Ammon's horn (tissue), 1 donor: ENCODE measurements around the gene ZSCAN16.
A peak's percentile ranks its signal among the peaks of the same experiment; 100 is the strongest.
"Not testable (repeated sequence)": the region's sequence is repeated elsewhere in the genome, so short reads cannot be mapped to it uniquely, and the experiment has no call there.

ENCODE experiments used
- DNase-seq: peaks from one replicate; pipeline ENCODE4 v3.0.0-alpha.2; 2016; ENCODE audit warnings: low spot score

Gene ZSCAN16

GRCh38 chr6:28124350-28124970, at the start of gene ZSCAN16:
TSS of gene ZSCAN16 (plus strand) at chr6:28124609. CDS start at chr6:28125444, 835 bp downstream.
- peak; percentile 85 for DNase-seq

DNA sequence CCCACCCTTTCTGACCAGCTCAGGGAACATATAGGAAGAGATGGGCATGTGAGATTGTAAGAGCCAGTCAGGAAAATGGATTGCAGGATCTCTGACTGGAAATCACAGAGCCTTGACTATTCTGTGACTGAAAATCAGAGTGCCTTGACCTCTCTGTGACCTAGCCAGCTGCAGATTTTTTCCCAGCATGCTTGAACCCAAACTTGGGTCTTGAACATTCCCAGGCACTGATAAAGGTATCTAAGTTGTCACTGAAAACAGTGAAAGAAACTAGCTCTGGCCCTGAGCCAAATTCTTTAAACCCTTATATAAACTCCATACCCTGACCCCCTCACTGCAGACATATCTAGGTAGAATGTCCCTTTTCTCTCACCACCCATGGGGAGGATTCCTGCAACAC, 46.4 kb upstream of the ZSCAN16 start:
- DNase-seq = no peak

- DNase-seq = no peak
These were observed 45.6 kb upstream of the ZSCAN16 start for GRCh38 chr6:28078836-28079235.

DNA sequence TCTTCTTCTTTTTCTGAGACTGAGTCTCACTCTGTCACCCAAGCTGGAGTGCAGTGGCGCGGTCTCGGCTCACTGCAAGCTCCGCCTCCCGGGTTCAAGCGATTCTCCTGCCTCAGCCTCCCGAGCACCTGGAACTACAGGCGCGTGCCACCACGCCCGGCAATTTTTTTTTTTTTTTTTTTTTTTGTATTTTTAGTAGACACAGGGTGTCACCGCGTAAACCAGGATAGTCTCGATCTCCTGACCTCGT, 44.1 kb upstream of the ZSCAN16 start, which contains the start of gene ZNF165:
Gene ZNF165, plus strand, starts transcription at position 188 of the 250 bp plus-strand sequence. CDS start 4,913 bp downstream, outside the sequence.
- DNase-seq = not testable (repeated sequence)

DNA sequence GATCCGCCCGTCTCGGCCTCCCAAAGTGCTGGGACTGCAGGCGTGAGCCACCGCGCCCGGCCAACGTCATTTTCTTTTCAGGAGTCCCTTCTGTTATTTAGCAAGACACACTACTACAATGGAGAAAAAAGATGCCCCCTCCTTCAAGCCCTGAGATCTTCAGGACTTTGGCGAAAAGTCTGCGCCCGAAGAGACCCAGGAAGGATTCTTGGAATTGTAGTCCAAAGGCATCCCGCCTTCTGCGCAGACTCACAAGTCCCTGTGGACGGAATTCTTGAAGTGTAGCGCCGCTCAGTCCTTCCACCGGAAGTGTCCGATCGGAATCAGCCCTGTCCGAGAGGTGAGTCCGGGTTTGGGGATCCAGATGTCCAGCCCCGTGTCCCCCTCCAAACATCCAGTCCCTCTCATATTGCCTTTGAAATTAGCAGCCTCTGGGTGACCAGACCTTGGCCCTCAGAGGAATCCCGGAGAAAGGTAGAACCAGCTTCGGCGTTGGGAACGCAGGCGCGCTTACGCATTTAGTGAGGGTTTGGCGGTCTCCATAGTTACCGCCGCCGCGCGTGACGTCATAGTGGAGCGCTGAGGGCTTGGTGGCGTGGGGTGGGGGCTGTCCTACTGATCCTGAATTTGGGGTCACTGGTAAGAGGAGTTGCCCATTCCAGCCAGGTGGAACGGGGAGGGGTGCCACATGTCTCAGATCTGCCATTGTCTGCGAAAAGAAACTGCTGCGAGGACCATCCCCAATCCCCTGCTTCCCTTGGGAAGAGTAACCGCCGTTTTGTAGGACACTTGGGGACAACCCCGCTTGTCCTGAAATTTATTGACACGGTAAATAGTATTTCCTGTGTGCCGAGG, 43.6 kb upstream of the ZSCAN16 start:
- DNase-seq = peak; percentile 95

- peak; percentile 30 for DNase-seq
These were observed 43.0 kb upstream of the ZSCAN16 start for GRCh38 chr6:28081486-28081751.

GRCh38 chr6:28082939-28083338, 41.5 kb upstream of the ZSCAN16 start:
- no peak for DNase-seq

DNA sequence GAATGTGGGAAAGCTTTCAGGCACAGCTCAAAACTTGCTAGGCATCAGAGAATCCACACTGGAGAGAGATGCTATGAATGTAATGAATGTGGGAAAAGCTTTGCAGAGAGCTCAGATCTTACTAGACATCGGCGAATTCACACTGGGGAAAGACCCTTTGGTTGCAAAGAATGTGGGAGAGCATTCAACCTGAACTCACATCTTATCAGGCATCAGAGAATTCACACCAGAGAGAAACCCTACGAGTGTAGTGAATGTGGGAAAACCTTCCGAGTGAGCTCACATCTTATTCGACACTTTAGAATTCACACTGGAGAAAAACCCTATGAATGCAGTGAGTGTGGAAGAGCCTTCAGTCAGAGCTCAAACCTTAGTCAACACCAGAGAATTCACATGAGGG, 35.4 kb upstream of the ZSCAN16 start:
- no peak for DNase-seq

- no peak for DNase-seq
These were observed 33.4 kb upstream of the ZSCAN16 start for GRCh38 chr6:28090917-28091586.

GRCh38 chr6:28102222-28102621, 22.2 kb upstream of the ZSCAN16 start:
- DNase-seq = not testable (repeated sequence)

DNA sequence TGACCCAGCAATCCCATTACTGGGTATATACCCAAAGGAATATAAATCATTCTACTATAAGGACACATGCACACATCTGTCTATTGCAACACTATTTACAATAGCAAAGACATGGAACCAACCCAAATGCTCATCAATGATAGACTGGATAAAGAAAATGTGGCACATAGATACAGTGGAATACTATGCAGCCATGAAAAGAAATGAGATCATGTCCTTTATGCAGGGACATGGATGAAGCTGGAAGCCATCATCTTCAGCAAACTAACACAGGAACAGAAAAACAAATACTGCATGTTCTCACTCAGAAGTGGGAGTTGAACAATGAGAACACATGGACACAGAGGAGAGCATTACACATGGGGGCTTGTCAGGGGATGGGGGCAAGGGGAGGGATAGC, 21.7 kb upstream of the ZSCAN16 start:
- not testable (repeated sequence) for DNase-seq

- DNase-seq = peak; percentile 93
These were observed 19.8 kb upstream of the ZSCAN16 start for GRCh38 chr6:28104392-28105244.

DNA sequence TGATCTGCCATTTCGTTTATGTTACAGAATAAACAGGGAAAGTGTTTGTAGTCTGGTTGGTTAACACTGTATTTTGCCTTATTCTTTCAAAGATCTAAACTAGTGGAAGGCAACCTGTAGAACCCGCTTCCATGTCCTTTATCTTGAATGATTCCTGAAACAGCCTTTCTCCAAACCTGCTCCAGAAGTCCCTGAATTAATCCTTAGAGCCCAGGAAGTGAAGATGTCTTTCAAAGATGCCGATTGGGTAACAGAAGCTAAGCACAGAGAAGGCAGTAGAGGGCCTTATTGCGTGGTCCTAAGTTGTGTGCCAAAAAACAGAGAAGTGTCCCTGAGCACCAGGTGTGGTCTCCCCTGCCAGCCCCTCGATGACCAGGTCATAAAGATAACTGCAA, 19.2 kb upstream of the ZSCAN16 start:
- DNase-seq = no peak

GRCh38 chr6:28107506-28107905, 16.9 kb upstream of the ZSCAN16 start:
- peak; percentile 60 for DNase-seq

DNA sequence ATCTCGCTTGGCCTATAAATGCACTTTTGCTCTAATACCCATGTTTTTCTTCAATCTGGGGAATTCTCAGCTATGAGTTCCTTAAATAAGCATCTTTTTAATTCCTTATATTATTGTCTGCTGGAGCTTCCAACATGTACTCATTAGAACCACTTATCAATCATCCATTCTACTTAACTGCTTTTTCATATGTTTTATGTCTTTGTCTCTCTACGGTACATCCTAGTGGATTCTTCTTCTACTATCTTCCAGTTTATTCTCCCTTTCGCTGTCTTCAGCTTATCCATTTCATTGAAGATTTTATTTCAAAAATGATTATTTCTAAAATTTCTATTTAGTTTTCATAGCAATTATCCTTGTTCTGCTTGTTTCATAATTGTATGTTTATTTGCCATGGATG, 12.4 kb upstream of the ZSCAN16 start:
- DNase-seq = no peak

DNA sequence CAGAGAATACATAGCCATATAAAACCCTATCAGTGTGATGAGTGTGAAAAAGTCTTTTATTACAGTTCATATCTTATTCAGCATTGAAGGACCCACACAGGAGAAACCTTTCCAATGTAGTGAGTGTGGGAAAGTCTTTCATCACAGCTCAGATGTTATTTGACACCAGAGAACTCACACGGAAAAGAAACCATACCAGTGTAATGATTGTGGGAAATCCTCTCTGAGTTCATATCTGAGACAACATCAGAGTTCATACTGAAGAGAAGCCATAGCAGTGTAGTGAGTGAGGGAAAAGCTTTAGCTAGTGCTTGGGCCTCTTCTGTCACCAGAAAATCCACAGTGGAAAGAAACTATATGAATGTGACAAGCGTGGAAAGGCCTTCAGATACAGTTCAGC, 8.6 kb upstream of the ZSCAN16 start:
- no peak for DNase-seq

DNA sequence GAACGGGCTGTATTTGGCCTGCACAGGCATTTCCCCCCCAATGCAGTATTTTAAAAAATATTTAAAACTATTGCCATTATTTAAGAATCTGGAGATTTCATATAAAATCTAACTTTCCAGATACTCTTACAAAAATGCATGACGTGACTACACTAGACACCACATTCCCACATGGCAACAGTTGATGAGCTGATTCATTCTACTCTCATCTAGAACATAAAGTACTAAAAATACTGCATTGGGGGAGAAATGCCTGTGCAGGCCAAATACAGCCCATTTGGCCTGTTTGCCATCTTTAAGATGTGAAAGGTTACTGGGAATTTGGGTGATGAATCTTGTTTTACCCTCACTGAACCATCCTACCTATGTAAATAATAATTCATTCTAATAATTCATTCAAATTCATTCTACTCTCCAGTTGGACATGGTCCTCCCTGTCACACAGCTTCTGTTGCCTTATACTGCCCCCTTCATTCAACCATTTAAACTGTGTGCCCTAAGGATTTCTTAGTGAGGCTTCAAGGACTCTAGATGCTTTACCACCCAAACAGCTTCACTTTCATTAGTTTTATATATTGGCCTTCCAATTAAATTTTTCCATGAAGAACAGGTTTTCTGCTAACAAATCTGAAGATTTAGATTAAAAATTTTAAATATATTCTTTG, 6.9 kb upstream of the ZSCAN16 start:
- DNase-seq = no peak

DNA sequence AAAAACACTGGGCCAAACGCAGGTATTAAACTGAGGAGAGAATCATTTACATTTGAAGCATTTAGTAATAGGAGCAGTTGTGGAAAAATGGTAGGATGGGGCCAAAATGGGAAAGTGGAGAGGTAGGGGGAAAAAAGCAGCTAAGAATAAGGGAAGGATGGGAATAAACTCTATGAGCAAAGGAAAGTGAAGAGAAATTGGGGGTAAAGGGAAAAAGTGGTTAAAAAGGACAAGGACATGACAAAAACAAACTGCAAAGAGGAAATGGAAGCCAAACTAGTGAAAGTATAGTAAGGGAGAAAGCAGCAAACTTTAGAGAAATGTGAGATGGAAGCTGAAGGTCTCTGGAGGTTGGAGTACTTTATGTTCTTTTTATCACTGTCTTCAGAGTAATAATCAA, 6.2 kb upstream of the ZSCAN16 start:
- DNase-seq = no peak

DNA sequence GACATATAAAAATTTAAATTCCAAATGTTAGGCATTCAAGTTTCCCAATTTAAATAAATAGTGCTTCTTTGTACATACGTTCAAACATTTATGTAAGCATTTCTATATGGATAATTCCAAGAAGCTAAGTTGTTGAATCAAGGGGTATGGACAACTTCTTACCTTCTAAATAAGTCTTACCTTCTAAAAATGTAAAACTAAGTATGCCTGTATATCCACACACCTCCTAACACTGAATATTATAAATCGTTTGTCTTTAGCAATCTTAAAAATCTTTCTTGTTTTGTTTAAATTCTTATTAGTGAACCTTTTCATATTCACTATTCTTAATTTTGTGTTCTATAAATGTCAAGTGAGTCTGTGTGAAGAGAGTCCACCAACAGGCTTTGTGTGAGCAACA, 2.5 kb upstream of the ZSCAN16 start:
- DNase-seq = no peak

DNA sequence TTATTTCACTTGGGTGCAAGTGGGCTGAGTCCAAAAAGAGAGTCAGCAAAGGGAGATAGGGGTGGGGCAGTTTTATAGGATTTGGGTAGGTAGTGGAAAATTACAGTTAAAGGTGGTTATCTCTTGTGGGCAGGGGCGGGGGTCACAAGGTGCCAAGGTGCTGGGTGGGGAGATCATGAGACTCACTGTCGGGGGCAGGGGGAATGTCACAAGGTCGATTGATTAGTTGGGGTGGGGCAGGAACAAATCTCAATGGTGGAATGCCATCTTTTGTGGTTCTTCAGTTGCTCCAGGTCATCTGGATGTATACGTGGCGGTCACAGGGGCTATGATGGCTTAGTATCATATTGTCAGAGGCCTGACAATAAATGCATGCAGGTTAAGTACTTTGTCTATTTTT, 2.1 kb upstream of the ZSCAN16 start:
- DNase-seq = not testable (repeated sequence)

DNA sequence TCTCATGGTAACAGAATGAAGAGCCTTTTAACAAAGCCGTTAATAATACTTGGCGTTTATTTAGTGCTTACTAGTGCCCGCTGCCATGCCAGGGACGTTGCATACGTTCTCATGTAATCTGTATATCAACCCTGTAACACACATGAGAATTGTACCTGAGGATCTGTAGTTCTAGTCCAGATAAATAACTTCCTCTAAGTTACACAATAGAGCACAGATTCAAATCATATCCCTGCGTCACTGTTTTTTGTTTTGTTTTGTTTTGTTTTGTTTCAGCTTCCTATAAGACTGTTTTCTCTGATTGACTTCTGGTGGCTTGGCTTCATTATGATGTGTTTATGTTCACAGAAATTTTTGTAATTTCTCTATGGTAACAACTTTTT, 553 bp downstream of the ZSCAN16 start:
- DNase-seq = no peak

DNA sequence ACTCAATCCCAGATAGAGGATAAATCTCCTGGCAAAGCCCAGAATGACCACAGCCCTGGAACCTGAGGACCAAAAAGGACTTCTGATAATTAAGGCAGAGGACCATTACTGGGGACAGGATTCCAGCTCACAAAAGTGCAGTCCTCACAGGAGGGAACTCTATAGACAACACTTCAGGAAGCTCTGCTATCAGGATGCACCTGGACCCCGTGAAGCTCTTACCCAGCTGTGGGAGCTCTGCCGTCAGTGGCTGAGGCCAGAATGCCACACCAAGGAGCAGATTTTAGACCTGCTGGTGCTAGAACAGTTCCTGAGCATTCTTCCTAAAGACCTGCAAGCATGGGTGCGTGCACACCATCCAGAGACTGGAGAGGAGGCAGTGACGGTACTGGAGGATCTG, 992 bp downstream of the ZSCAN16 start:
- DNase-seq = no peak
